Bronchial epithelial cell (primary cell): Measurements from ENCODE around the gene PHC1. TPM values are rescaled to one million over a fixed set of nuclear protein-coding genes. Genes with fewer than 3 reads are reported as not detected.
A peak's percentile ranks its signal among the peaks of the same experiment; 100 is the strongest.
"Not testable (repeated sequence)": the region's sequence is repeated elsewhere in the genome, so short reads cannot be mapped to it uniquely, and the experiment has no call there.

Experiments
- DNase-seq: peaks from one replicate; pipeline ENCODE4 v3.0.0-alpha.2; 2010; ENCODE audit warnings: low read depth
- FAIRE-seq: peaks from 2 replicates; lab custom pipeline; 2011; peaks lifted over from hg19 to GRCh38; lab: Jason Lieb, UNC
- H3K27me3 ChIP-seq: 2 replicates; pipeline ENCODE4 v1.5.1; 2011; ENCODE audit warnings: low read length; ENCODE audit not compliant: control insufficient read depth, insufficient read depth
- H3K36me3 ChIP-seq: 2 replicates; pipeline ENCODE4 v1.5.1; 2011; ENCODE audit warnings: low read length; ENCODE audit not compliant: control insufficient read depth, insufficient read depth
- H3K4me3 ChIP-seq: 2 replicates; pipeline ENCODE4 v1.5.1; 2011; ENCODE audit warnings: mild to moderate bottlenecking, low read depth, low read length, control low read depth
- total RNA-seq: library from RNA; depleted of rRNA; stranded (reverse); fragments of >200 nt; gene quantifications from 2 replicates; pipeline ENCODE4 v1.2.1, GENCODE V29; 2014
- TF ChIP-seq, protein P1 (sequence below): IDR thresholded peaks from 2 replicates; pipeline ENCODE4 v1.5.1; 2011; ENCODE audit warnings: mild to moderate bottlenecking, moderate library complexity, low read length, control low read depth, inconsistent platforms; ENCODE audit not compliant: insufficient read depth, severe bottlenecking

Gene PHC1
- 3.7 and 4.2 TPM in 2 replicates for total RNA-seq

DNA sequence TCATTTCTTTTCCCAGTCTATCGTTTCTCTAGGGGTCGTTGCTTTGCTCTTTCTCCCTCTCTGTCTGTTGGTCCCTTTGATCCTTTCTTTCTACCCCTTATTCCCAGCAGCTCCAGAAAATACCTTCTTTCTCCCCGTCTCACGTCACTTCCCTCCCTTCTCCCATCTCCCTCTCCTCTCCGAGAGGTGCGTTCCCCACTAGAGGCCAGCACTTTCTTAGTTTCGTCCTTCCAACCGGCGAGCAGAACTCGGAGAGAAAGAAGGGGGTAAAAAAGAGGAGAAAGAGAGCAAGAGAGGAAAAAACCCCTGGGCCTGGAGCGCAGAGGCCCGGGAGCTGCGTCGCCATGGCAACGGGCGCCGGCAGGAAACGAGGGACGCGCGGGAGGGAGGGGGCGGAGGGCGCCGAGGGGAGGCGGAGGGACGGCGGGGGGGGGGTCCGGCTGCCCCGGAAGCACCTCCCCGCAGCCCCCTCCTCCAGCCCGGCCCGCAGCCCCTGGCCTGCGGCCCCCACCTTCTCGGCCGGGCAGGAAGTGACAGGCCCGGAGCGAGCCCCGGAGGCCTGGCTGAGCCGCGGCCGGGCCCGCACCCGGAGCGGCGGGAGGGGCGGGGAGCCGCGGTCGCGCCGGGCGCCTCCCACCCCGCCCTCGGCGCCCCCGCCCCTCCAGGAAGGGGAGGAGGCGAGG, at the start of gene PHC1:
PHC1 (plus strand) TSS at position 477 of the 683 bp plus-strand sequence. CDS start 3,169 bp downstream, outside the sequence.
- TF ChIP-seq, protein P1, sequence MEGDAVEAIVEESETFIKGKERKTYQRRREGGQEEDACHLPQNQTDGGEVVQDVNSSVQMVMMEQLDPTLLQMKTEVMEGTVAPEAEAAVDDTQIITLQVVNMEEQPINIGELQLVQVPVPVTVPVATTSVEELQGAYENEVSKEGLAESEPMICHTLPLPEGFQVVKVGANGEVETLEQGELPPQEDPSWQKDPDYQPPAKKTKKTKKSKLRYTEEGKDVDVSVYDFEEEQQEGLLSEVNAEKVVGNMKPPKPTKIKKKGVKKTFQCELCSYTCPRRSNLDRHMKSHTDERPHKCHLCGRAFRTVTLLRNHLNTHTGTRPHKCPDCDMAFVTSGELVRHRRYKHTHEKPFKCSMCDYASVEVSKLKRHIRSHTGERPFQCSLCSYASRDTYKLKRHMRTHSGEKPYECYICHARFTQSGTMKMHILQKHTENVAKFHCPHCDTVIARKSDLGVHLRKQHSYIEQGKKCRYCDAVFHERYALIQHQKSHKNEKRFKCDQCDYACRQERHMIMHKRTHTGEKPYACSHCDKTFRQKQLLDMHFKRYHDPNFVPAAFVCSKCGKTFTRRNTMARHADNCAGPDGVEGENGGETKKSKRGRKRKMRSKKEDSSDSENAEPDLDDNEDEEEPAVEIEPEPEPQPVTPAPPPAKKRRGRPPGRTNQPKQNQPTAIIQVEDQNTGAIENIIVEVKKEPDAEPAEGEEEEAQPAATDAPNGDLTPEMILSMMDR = peak; percentile 56
- H3K36me3 ChIP-seq, H3K27me3 ChIP-seq, FAIRE-seq: not testable (repeated sequence)
- peak; percentile 62 for DNase-seq
- peak within 1 kb of the TSS; percentile 39 for H3K4me3 ChIP-seq

DNA sequence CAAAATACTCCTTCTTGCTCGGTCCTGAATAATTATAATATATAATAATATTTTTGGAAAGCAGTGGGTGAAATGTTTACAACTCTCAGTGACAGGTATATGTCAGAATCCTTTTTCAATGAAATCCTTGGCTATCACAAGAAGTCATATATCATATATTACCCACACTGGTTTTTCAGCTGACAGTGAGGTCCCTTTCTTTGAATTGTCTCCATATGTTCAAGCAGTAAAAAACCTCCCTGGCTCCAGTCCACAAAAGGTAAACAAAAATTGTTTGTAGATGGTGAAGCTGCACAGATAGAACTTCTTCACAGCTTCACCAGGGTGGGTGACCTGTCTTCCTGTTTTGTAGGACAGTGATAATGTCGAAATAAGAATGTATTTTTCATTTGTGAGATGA, 47.9 kb upstream of the PHC1 start:
- TF ChIP-seq, protein P1 = no peak
- DNase-seq (no peak), FAIRE-seq (no peak)
- H3K36me3 ChIP-seq = no peaks in the 10 kb centered on the region
- no peak overlapping the region for H3K4me3 ChIP-seq
- H3K27me3 ChIP-seq = no peaks in the 10 kb centered on the region

DNA sequence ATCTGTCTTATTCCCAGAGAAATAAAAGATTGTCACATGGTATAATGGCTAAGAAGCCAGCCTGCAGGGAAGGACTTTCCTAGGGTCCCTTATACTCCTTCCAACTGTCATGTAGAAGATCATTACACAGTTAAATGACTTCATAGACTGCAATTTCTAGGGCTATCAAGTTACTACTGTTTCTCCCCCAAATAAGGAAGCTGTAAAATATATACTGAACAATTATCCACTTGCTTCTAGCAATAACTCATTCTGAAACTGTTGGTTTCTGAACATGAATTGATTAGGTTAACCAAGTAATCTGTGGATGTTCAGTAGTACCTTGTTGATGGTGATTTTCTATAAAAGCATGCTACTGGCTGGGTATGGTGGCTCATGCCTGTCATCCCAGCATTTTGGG, 47.3 kb upstream of the PHC1 start:
- TF ChIP-seq, protein P1 = no peak
- DNase-seq (no peak), FAIRE-seq (no peak)
- Histone ChIP-seq H3K4me3 (no peak overlapping the region), H3K36me3 (no peaks in the 10 kb centered on the region), H3K27me3 (no peaks in the 10 kb centered on the region)

DNA sequence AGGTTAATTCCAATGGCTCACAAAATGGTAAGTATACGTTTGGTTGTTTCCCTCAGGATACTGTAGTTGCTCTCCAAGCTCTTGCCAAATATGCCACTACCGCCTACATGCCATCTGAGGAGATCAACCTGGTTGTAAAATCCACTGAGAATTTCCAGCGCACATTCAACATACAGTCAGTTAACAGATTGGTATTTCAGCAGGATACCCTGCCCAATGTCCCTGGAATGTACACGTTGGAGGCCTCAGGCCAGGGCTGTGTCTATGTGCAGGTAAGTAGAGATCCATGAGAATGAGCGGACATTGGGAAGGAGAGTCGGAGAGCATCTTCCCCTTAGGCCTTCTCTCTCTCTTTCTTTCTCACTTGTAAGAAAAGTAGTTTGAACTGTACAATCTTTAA, 46.5 kb upstream of the PHC1 start:
- DNase-seq = no peak
- Histone ChIP-seq H3K36me3 (no peaks in the 10 kb centered on the region), H3K27me3 (no peaks in the 10 kb centered on the region), H3K4me3 (no peak overlapping the region)
- TF ChIP-seq, protein P1 = no peak
- FAIRE-seq = no peak

DNA sequence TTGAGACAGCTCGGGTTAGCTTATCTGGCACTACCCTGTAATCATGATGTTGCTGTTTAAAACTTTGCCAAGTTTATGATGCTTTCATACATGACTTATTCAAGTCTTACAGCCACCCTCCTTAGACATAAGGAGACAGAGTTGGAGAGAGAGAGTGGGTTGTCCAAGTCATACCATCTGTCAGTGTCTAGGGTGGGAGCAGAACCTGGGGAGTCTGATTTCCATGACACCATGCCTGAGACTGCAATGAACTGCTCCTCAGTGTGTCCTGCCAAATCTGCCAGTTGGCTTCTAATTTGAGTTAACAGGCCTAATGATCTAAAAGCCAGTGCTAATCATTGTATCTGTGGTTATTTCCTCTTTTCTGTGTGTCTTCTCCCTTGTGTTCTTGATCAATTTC, 43.7 kb upstream of the PHC1 start:
- no peak for DNase-seq
- no peak for FAIRE-seq
- TF ChIP-seq, protein P1 = no peak
- H3K36me3 ChIP-seq = no peaks in the 10 kb centered on the region
- H3K4me3 ChIP-seq = no peak overlapping the region
- H3K27me3 ChIP-seq = no peaks in the 10 kb centered on the region

DNA sequence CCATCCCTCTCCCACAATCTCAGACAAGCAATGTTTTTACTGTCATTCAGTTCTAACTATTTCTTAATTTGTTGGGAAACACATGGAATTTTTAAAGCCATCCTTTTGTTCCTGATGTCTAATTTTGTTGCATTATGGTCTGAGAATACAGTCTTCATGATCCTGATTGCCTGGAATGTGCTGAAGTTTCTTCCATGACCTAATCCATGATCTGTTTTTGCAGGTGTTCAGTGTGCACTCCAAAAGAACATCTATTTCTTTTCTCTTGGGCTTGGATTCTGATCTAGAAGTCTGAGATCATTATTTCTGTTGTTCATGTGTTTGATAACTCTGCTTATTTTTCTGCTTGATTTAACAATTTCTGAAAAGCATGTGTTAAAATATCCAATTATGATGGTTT, 43.2 kb upstream of the PHC1 start:
- FAIRE-seq (no peak), DNase-seq (no peak)
- Histone ChIP-seq H3K27me3 (no peaks in the 10 kb centered on the region), H3K4me3 (no peak overlapping the region), H3K36me3 (no peaks in the 10 kb centered on the region)
- TF ChIP-seq, protein P1 = no peak
